Nucleus accumbens (tissue), 56 donors: ENCODE measurements around the gene YBX2.

Experiments used
- DNase-seq, 56 donors: peaks; one replicate each; lab custom pipeline; 2025; lab: John Stamatoyannopoulos, UW

YBX2 gene

DNA sequence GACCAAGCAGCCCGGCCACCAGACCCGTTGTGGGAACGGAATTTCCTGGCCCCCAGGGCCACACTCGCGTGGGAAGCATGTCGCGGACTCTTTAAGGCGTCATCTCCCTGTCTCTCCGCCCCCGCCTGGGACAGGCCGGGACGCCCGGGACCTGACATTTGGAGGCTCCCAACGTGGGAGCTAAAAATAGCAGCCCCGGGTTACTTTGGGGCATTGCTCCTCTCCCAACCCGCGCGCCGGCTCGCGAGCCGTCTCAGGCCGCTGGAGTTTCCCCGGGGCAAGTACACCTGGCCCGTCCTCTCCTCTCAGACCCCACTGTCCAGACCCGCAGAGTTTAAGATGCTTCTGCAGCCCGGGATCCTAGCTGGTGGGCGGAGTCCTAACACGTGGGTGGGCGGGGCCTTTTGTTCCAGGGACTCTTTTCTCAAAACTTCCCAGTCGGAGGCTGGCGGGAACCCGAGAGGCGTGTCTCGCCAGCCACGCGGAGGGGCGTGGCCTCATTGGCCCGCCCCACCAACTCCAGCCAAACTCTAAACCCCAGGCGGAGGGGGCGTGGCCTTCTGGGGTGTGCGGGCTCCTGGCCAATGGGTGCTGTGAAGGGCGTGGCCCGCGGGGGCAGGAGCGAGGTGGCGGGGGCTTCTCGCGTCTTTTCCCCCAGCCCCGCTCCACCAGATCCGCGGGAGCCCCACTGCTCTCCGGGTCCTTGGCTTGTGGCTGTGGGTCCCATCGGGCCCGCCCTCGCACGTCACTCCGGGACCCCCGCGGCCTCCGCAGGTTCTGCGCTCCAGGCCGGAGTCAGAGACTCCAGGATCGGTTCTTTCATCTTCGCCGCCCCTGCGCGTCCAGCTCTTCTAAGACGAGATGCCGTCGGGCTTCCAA, 13.1 kb downstream of the YBX2 start, which contains the start of gene SLC2A4:
SLC2A4 (plus strand) TSS at position 645 of the 879 bp plus-strand sequence; CDS start at position 862, 217 bp downstream.
- peak in 49 of 56 donors; percentile 16 to 91 (median 61) for DNase-seq

DNA sequence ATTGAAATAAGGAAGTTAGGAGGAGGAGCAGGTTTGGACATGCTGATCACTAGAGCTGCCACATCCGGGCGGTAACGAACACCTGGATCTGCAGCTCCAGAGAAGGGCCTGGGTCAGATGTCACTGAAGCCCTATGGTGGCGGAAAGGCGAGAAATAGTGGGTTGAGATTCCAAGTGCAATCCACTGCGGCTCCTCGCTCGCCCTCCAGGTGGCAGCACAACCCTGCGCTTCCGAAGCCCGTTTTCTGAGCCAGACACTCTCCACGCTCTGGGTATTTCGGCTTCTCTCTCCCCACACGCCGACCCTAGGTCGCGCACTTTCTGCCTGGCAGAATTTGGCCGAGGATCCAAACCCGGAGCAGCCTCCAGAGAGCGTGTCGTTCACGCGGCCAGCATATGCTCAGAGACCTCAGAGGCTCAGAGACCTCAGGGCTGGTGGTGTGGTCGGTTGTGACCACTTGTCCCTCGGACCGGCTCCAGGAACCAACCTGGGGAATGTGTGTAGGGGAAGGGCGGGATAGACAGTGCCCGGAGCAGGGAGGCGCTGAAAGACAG, 13.8 kb downstream of the YBX2 start:
- peak in 50 of 56 donors; percentile 19 to 88 (median 64) for DNase-seq

DNA sequence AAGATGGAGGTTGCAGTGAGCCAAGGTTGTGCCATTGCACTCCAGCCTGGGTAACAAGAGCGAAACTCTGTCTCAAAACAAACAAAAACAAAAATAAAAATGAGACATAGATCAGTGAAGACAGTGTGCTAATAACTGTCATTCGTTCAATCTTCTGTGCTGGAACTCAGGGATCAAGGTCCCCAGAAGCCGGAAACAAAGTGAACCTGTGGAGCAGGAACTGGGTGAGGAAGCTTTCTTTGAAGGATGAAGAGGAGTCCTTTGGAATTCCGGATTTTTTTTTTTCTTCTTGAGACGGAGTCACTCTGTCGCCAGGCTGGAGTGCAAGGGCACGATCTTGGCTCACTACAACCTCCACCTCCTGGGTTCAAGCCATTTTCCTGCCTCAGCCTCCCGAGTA, 15.0 kb downstream of the YBX2 start:
- no peak for DNase-seq

DNA sequence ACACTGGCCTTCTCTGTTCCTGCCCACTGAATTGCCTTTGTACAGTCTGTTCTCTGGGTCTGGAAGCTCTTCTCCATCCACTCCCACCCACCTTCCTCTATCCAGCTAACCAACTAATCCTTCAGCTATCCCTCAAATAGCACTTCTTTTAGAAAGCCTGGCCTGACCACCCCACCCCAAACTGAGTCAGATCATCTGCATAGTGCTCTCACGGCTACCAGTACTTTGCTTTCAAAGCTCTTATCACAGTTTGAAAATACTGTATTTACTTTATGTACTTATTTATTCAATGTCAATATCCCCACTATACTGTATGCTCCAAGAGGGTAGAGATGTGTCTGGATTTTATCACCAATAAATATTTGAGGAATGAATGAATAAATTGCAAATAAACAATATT, 27.7 kb downstream of the YBX2 start:
- no peak for DNase-seq

DNA sequence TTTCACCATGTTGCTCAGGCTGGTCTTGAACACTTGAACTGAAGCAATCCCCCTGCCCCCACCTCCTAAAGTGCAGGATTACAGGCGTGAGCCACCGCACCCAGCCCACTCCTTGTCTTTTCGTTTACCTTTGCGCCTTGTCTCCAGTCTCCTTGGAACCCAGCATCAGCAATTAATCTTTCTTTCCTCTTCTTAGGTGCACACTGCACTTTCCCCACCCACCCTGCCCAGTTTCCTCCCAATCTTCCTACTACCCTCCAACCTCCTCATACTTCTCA, 30.7 kb downstream of the YBX2 start:
- DNase-seq: no peak

DNA sequence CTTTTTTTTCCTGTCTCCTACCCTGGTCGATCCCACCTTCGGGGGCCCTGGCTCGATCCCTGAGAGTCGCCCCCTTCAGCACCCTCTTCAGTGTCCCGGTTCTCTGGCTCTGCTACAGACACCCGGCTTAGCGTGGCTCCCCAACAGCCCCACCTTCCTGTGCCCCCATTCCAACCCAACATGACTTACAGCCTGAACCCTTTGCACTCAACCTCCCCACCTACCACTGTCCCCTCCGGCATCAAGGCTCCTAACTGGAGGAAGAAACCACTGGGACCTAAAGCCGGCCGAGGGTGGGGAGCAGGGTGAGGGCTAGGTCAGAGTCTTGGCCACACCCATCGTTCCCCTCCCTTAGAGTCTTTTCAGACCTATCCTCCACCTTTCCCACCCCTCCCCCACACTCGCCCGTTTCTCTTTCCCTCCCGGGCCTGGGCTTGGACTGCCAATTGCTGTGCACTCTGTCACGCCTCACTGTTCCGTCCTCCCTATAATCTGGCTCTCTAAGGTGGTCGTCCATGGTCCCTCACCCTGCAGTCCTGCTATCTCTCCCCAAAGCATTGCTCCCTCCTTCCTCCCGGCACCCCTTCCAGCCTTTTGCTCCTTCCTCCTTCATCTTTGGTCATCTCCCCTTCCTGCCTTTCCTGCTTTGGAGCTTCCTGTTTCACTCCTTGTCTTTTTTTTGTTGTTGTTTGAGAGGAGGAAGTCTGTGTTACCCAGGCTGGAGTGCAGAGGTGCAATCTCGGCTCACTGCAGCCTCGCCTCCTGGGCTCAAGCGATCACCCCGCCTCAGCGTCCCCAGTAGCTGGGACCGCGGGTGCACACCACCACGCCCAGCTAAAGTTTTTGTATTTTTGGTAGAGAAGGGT, 31.3 kb downstream of the YBX2 start:
- no peak for DNase-seq

DNA sequence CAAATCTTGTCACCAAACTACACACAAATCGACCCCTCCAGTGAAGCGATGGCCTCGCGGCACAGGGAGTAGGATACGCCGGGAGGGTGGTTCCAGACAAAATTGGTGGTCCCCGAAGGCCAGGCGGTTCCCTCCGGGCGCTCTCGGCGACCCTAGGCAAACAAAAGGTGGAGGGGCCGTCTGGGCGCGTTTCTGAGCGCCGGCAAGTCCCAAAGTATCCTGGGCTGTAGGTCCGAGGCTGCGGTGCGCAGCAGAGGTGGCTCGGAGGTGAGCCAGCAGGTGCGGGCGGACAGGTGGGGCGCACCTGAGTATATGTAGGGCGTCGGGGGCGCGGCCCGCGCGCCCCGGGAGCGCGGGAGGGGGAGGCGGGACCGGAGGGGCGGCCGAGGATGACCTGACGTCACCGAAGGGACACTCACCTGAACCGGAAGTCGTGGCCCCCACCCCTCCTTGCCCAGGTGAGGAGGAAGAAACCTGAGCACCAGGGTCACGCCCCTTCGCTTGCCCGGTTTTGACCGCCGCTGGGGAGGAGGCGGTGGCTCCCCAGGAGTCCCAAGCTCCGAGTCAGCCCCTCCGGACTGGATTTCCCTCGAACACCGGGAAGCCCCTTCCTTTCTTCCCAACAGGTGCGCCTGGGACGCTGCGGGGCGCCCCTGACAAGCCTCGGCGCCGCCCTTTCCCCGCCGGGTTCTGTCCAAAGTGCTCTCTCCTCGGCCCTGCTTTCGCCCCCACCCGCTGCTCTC, 32.1 kb downstream of the YBX2 start, which contains the start of gene CLDN7:
CLDN7 (minus strand) TSS at position 287 of the 743 bp plus-strand sequence. CDS start 435 bp downstream, outside the sequence.
- no peak for DNase-seq

DNA sequence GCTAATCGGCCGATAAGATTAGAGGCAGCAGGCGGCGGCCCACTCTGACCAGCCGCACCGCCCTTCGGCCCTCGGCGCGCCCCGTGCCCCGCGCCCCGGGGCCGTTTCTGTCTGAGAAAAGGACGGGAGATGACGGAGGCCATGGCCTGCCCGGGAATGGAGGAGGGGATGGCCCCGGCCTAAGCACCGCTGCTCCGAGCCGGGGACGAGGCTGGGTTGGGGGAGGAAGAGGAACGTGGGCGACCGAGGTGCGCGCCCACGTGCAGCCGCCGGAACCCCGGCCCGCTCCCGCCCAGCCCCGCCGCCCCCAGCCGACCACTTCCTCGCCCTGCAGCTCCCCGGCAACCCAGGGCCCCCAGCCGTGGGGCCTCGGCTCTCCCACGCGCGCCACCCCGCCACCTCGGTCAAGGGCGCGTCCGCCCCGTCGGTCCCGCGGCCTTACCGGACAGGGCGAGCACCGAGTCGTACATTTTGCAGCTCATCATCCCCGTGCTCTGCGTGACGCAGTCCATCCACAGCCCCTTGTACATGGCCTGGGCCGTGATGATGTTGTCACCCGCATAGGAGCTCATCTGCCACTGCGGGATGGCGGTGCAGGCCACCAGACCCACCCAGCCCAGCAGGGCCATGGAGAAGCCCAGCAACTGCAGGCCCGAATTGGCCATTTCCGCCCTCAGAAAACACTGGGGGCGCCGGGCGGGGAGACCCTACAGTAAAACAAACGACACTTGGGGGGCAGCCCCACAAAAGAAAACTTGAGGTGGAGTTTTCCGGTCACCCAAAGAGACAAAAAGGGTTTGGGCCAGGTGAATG, 32.9 kb downstream of the YBX2 start:
- peak in 1 of 56 donors; percentile 11 for DNase-seq

DNA sequence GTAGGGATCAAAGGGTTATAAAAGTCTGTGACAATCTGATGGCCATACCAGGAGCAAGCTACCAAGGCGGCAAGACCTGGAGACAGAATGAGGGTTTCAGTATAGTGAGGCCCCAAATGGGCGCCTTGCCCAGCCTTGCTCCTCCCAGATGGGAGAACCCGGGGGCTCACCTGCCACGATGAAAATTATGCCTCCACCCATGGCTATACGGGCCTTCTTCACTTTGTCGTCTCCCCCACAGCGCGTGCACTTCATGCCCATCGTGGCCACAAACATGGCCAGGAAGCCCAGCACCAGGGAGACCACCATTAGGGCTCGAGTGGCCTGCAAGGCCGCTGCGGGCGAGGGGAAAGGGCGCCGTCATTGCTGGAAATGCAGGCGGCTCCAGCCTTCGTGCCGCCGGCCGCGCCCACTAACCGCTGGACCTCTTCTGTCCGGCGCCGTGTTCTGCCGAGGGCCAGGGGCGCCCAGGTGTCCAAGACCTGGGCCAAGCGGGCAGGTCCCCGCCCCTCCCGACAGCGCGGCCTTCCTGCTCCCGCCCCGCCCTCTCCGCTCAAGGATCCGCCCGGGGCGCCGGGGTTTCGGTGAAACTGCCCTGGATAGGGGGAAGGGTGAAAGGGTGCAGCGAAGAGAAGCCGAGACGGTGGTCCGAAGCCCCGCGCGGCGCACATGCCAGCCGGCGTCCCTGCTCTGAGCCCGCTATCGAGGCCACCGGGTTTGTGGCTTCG, 33.6 kb downstream of the YBX2 start:
- DNase-seq: no peak

DNA sequence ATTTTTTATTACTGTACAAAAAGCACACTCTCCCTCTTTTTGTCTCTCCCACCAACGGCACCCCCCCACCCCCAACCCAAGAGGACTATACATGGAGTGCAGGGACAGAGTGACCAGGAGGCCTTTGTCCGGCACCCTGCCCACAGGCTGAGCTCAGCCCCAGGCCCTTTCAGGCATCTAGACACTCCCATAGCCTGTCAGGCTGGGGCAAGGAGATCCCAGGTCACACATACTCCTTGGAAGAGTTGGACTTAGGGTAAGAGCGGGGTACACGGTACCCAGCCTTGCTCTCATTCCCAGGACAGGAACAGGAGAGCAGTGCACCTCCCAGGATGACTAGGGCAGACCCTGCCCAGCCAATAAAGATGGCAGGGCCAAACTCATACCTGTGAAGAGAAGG, 34.3 kb downstream of the YBX2 start:
- no peak for DNase-seq

DNA sequence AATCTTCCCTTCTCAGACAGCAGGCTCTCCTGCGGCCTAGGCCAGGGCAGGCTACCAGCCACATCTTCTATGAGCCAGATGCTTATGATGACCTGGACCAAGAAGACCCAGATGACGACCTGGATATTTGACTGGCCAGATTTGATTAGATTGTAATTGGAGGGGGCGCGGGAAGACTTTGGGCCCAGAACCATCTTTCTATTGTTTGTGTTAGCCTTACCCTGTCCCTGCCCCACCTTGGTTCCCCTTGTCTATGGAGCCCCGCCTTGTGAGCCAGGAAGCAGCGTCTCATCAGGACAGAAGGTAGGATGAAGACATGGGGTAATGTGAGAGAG, 34.9 kb downstream of the YBX2 start:
- no peak for DNase-seq

DNA sequence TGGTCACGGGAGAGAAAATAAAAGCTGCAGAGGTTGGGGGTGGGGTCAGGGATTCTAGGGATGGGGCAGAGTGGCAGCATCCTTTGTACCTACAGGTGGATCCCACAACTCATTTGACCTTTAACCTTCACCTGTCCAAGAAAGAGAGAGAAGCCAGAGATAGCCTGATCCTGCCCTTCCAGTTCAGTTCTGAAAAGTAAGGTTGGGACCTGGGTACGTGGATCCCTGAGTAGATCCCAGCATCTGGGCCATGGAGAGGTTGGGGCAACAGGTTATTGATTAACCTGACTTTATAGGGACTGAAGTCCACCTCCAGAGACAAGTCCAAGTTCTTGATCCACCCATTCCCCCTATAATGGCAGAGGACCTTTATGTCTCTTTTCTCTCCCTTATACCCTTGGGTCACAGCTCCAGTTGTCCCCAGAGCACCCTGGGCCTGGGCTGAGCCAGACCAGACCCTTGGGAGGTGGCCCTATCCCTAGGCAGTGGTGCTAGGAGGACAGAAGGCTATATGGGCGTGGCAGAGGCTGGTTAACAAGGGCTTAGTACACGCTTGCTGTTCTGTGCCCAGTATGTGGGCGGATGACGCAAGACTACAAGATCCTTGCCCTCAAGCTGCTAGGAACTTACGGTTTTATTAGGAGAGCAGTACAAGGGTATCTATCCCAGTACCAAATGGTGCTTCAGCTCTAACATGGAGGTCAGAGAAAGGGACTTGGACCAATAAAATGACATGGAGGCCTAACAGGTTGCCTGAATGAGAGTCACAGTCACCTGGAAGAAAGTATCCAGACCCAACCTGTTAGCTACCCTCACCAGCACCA, 35.5 kb downstream of the YBX2 start:
- DNase-seq: no peak

DNA sequence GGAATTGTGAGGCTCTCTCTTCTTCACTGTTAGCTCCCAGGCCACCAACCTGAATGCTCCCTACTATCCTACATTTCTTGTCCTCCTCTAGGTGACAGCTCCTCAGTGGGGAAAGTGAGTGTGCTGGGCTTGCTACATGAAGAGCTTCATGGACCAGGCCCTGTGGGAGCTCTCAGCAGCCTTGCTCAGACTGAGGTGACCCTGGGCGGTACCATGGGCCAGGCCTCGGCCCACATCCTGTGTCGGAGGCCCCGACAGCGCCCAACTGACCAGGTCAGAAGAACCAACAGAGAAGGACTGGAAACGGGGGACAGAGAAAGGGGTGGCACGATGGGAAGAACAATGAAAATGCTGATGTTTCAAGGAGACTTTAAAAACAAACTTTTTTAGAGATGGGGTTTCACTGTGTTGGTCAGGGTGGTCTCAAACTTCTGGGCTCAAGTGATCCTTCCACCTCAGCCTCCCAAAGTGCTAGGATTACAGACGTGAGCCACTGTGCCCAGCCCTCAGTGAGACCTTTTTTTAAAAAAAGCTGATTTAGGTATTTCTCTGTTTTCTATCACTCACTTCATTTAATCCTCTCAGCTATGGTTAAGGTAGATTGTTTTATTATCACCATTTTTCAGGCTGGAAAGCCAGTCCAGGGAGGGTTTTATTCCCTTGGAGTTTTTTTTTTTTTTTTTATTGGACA, 37.5 kb downstream of the YBX2 start:
- DNase-seq: no peak

DNA sequence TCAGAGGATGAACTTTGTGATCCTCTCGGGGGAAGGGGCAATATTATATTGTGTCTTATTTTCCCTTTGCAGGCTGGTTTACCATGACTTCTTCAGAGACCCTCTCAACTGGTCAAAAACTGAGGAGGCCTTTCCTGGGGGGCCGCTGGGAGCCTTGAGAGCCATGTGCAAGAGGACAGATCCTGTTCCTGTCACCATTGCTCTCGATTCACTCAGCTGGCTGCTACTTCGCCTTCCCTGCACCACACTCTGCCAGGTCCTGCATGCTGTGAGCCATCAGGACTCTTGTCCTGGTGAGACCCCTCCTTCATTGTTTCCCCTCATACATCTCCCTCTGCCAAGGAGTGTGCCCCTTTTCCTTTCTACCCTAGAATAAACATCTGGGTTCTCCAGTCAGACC, 39.9 kb downstream of the YBX2 start:
- no peak for DNase-seq

DNA sequence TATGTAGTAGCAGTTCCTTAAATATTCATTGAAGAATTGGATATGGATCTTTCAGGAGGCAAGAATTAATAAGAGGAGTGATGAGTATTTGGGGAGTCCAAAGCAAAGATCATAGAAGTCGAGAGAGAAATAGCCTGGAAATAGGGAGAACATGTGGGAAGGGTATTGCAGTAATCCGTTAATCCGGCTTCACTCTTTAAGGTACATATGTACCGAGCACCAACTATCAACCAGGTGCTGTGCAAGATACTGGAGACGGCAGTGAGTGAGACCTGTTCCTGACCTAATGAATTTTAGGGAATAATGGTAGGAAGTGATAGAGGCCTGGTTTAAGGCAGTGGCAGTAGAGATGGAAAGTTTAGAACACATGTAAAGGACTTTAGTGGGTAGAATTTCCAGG, 41.4 kb downstream of the YBX2 start:
- DNase-seq: no peak

DNA sequence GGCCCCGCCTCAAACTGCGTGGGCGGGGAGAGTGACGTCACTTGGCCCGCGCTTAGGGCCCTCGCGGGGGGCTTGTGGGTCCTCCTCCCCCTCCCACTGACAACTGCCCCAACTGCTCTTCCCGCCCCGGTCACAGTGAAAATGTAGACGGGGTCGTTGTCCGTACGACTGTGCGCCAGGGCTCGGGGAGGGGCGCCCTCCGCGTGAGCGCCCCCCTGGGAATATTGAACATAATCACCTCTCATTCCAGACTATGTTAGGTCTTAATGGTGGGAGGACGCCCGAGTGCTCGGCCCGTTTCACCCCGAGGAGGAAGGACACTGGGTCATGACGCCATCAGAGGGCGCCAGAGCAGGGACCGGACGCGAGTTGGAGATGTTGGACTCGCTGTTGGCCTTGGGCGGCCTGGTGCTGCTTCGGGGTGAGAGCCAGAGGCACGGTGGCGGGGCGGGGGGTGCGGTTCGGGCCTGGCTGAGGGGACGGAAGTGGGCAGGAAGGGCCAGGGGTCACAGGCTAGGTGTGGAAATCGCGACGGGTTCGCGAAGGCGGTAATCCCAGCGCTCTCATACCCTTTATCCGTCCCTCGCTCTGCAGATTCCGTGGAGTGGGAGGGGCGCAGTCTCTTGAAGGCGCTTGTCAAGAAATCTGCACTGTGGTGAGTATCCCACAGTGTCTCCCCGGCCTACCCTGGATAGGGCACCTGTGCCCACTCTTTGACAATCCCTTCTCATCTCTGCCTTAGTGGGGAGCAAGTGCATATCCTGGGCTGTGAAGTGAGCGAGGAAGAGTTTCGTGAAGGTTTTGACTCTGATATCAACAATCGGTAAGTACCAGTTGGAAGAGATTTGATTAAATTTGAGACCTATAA, 42.0 kb downstream of the YBX2 start, which contains the start of gene ELP5:
ELP5 (plus strand) TSS at position 40 of the 868 bp plus-strand sequence; CDS start at position 376, 336 bp downstream.
- peak in 54 of 56 donors; percentile 51 to 96 (median 87) for DNase-seq
